ENCODE measurements around the gene ADARB1.

The ADARB1 gene

GRCh38 chr21:45162115-45162514 is 87.7 kb downstream of the ADARB1 start:
- peaks cover 0 to 52% (median 0%) of the 10 kb centered on the region in 11 experiments; a peak in 7 of 22 replicates for H4K20me1 ChIP-seq
- no peak overlapping the region for H3K4me2 ChIP-seq
- peaks cover 0 to 22% (median 15%) of the 10 kb centered on the region in 10 experiments; a peak in 11 of 20 replicates for H3K4me1 ChIP-seq
- H3K36me3 ChIP-seq, result peaks cover 3 to 64% (median 44%) of the 10 kb centered on the region in 11 experiments; a peak in 19 of 22 replicates
- H3K27ac ChIP-seq, result no peak overlapping the region
- no peak overlapping the region for H3K4me3 ChIP-seq
- no peak overlapping the region for H3K9ac ChIP-seq
- H3K9me3 ChIP-seq (replicated peaks in 1 of 11), result peaks cover 28 to 52% (median 48%) of the 10 kb centered on the region in 11 experiments
- no peaks in the 10 kb centered on the region for H3K27me3 ChIP-seq
- TF ChIP-seq Cebpa-rat (IDR thresholded peaks at IDR 0.05), result no peak

GRCh38 chr21:45162809-45163208 is 88.4 kb downstream of the ADARB1 start:
- Histone ChIP-seq H3K4me1 (peaks cover 0 to 22% (median 14%) of the 10 kb centered on the region in 10 experiments; a peak in 14 of 20 replicates), H3K4me2 (no peak overlapping the region)

GRCh38 chr21:45163413-45164123 is 89.2 kb downstream of the ADARB1 start:
- Histone ChIP-seq H3K9me3 (replicated peaks in 1 of 11) (peaks cover 15 to 38% (median 33%) of the 10 kb centered on the region in 11 experiments), H3K36me3 (peaks cover 0 to 50% (median 34%) of the 10 kb centered on the region in 11 experiments; a peak in 18 of 22 replicates), H3K4me2 (peak overlapping the region in 2 of 11 experiments; percentile 12 to 13; a peak in 2 of 22 replicates), H3K9ac (no peak overlapping the region), H3K27ac (no peak overlapping the region), H4K20me1 (peaks cover 0 to 49% (median 0%) of the 10 kb centered on the region in 11 experiments; a peak in 7 of 22 replicates), H3K4me3 (no peak overlapping the region), H3K27me3 (no peaks in the 10 kb centered on the region), H3K4me1 (peaks cover 4 to 22% (median 12%) of the 10 kb centered on the region in 10 experiments; a peak in 17 of 20 replicates)
- no peak for TF ChIP-seq Cebpa-rat (IDR thresholded peaks at IDR 0.05)

More at GRCh38 chr21:45162809-45163208, 88.4 kb downstream of the ADARB1 start:
- Histone ChIP-seq H3K27me3 (no peaks in the 10 kb centered on the region), H3K9me3 (replicated peaks in 1 of 11) (peaks cover 23 to 45% (median 41%) of the 10 kb centered on the region in 11 experiments), H4K20me1 (peaks cover 0 to 50% (median 0%) of the 10 kb centered on the region in 11 experiments; a peak in 7 of 22 replicates), H3K9ac (no peak overlapping the region), H3K4me3 (no peak overlapping the region), H3K27ac (no peak overlapping the region), H3K36me3 (peaks cover under 1 to 57% (median 38%) of the 10 kb centered on the region in 11 experiments; a peak in 19 of 22 replicates)
- no peak for TF ChIP-seq Cebpa-rat (IDR thresholded peaks at IDR 0.05)

- Histone ChIP-seq H3K27me3 (no peaks in the 10 kb centered on the region), H3K4me3 (no peak overlapping the region), H3K36me3 (peaks cover 0 to 49% (median 34%) of the 10 kb centered on the region in 11 experiments; a peak in 18 of 22 replicates), H3K4me2 (peak overlapping the region in 3 of 11 experiments; percentile 7 to 13 (median 12); a peak in 2 of 22 replicates), H3K9me3 (replicated peaks in 1 of 11) (peaks cover 12 to 32% (median 28%) of the 10 kb centered on the region in 11 experiments), H4K20me1 (peaks cover 0 to 54% (median 0%) of the 10 kb centered on the region in 11 experiments; a peak in 7 of 22 replicates), H3K4me1 (peaks cover 8 to 25% (median 16%) of the 10 kb centered on the region in 10 experiments; a peak in 18 of 20 replicates), H3K9ac (no peak overlapping the region), H3K27ac (no peak overlapping the region)
- no peak for TF ChIP-seq Cebpa-rat (IDR thresholded peaks at IDR 0.05)
Observed at GRCh38 chr21:45164124-45164511, 89.7 kb downstream of the ADARB1 start.

GRCh38 chr21:45164838-45165237 is 90.5 kb downstream of the ADARB1 start:
- TF ChIP-seq Cebpa-rat (IDR thresholded peaks at IDR 0.05), result no peak
- Histone ChIP-seq H3K9ac (no peak overlapping the region), H4K20me1 (peaks cover 0 to 58% (median 0%) of the 10 kb centered on the region in 11 experiments; a peak in 7 of 22 replicates), H3K4me3 (no peak overlapping the region), H3K4me1 (peaks cover 2 to 32% (median 17%) of the 10 kb centered on the region in 10 experiments; a peak in 18 of 20 replicates), H3K27me3 (no peaks in the 10 kb centered on the region), H3K4me2 (no peak overlapping the region), H3K9me3 (replicated peaks in 1 of 11) (peaks cover 5 to 25% (median 21%) of the 10 kb centered on the region in 11 experiments), H3K27ac (no peak overlapping the region), H3K36me3 (peaks cover 0 to 43% (median 29%) of the 10 kb centered on the region in 11 experiments; a peak in 18 of 22 replicates)

- Histone ChIP-seq H3K4me2 (no peak overlapping the region), H3K4me1 (peaks cover 0 to 33% (median 18%) of the 10 kb centered on the region in 10 experiments; a peak in 18 of 20 replicates), H4K20me1 (peaks cover 0 to 48% (median 0%) of the 10 kb centered on the region in 11 experiments; a peak in 5 of 22 replicates), H3K36me3 (peaks cover 0 to 34% (median 21%) of the 10 kb centered on the region in 11 experiments; a peak in 19 of 22 replicates), H3K27ac (peak overlapping the region in 1 of 11 experiments; percentile 41; a peak in 1 of 22 replicates), H3K9me3 (replicated peaks in 1 of 11) (peaks cover 0 to 5% (median under 1%) of the 10 kb centered on the region in 11 experiments; a peak in 5 of 22 replicates), H3K4me3 (no peak overlapping the region), H3K27me3 (no peaks in the 10 kb centered on the region), H3K9ac (no peak overlapping the region)
- no peak for TF ChIP-seq Cebpa-rat (IDR thresholded peaks at IDR 0.05)
Observed at GRCh38 chr21:45166931-45167330, 92.6 kb downstream of the ADARB1 start.

- Histone ChIP-seq H3K9ac (no peak overlapping the region), H3K27me3 (no peaks in the 10 kb centered on the region), H3K4me3 (no peak overlapping the region), H3K4me2 (no peak overlapping the region; a peak in 2 of 22 replicates), H4K20me1 (peaks cover 0 to 48% (median 0%) of the 10 kb centered on the region in 11 experiments; a peak in 5 of 22 replicates), H3K27ac (peak overlapping the region in 1 of 11 experiments; percentile 41; a peak in 1 of 22 replicates), H3K4me1 (peaks cover 0 to 33% (median 18%) of the 10 kb centered on the region in 10 experiments; a peak in 18 of 20 replicates), H3K9me3 (replicated peaks in 1 of 11) (no peaks in the 10 kb centered on the region), H3K36me3 (peaks cover 5 to 34% (median 21%) of the 10 kb centered on the region in 11 experiments; a peak in 17 of 22 replicates)
- no peak for TF ChIP-seq Cebpa-rat (IDR thresholded peaks at IDR 0.05)
Observed at GRCh38 chr21:45167796-45168222, 93.4 kb downstream of the ADARB1 start.

- no peak for TF ChIP-seq Cebpa-rat (IDR thresholded peaks at IDR 0.05)
- Histone ChIP-seq H4K20me1 (peaks cover 0 to 44% (median 0%) of the 10 kb centered on the region in 11 experiments; a peak in 5 of 22 replicates), H3K27ac (peak overlapping the region in 1 of 11 experiments; percentile 43; a peak in 1 of 22 replicates), H3K9me3 (replicated peaks in 1 of 11) (no peaks in the 10 kb centered on the region), H3K27me3 (no peaks in the 10 kb centered on the region), H3K4me2 (peak overlapping the region in 6 of 11 experiments; percentile 6 to 63 (median 35); a peak in 8 of 22 replicates), H3K4me1 (peaks cover 0 to 30% (median 16%) of the 10 kb centered on the region in 10 experiments; a peak in 18 of 20 replicates), H3K36me3 (peaks cover 5 to 34% (median 23%) of the 10 kb centered on the region in 11 experiments; a peak in 17 of 22 replicates), H3K9ac (no peak overlapping the region), H3K4me3 (no peak overlapping the region)
Observed at GRCh38 chr21:45168522-45168921, 94.1 kb downstream of the ADARB1 start.

Measured in BLaER1 treated with 17β-estradiol and CSF1 and Interleukin-3, amounts not matched to agents 10 nM and 100 nM (cell line).